NCI-H69 (cell line): ENCODE data around the gene VAPB.
A peak's percentile ranks its signal among the peaks of the same experiment; 100 is the strongest.
"Not testable (repeated sequence)": the region's sequence is repeated elsewhere in the genome, so short reads cannot be mapped to it uniquely, and the experiment has no call there.

Experiments
- DNase-seq: peaks from one replicate; lab custom pipeline; 2025; lab: John Stamatoyannopoulos, UW

Gene VAPB, protein sequence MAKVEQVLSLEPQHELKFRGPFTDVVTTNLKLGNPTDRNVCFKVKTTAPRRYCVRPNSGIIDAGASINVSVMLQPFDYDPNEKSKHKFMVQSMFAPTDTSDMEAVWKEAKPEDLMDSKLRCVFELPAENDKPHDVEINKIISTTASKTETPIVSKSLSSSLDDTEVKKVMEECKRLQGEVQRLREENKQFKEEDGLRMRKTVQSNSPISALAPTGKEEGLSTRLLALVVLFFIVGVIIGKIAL

GRCh38 chr20:58388882-58389323 is at the start of gene VAPB:
TSS of gene VAPB (plus strand) at chr20:58389229. CDS start at chr20:58389460, 231 bp downstream.
- peak; percentile 92 for DNase-seq

GRCh38 chr20:58339741-58340140 is 49.3 kb upstream of the VAPB start:
- DNase-seq, result no peak

- no peak for DNase-seq
Observed at GRCh38 chr20:58340151-58340550, 48.9 kb upstream of the VAPB start.

GRCh38 chr20:58340853-58341252 is 48.2 kb upstream of the VAPB start:
- no peak for DNase-seq

DNA sequence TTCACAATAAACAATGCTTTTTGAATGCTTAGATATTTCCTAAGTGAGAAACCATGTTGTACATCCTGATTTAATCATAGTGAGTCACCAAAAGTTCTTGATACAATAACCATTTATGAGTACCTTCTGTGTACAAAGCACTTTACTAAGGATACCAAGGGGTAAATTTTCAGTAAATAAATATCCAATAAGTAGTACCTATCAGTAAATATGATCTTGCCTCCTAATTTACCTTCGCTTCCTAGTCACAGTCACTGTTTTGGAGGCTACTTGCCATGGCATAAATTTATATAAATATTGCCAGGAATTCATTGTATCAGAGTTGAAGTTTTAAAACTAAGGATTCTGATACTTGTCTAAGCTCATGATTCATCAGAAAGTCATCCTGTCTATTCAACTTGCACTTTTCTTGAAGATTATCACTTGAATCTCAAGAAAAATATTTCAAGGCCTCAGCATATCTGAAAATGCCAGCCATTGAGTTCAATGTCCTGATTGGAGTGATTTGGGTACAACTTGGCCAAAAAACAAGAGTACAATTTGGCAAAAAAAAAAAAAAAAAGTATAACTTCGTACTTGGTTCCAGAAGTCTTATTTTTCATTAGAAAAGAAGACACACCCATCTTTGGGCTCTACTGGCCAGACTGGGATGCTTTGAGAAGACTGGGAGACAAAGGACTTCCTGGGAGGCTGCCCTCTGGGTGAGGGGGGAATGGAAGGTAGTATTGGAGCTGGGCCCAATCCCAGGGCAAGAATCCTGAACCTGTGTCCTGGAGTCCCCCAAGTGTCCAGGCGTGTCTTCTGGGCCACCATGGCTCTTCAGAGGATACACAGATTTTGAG is 46.7 kb upstream of the VAPB start:
- DNase-seq, result no peak

- no peak for DNase-seq
Observed at GRCh38 chr20:58344741-58345140, 44.3 kb upstream of the VAPB start.

GRCh38 chr20:58349570-58349969 is 39.5 kb upstream of the VAPB start:
- DNase-seq, result no peak

DNA sequence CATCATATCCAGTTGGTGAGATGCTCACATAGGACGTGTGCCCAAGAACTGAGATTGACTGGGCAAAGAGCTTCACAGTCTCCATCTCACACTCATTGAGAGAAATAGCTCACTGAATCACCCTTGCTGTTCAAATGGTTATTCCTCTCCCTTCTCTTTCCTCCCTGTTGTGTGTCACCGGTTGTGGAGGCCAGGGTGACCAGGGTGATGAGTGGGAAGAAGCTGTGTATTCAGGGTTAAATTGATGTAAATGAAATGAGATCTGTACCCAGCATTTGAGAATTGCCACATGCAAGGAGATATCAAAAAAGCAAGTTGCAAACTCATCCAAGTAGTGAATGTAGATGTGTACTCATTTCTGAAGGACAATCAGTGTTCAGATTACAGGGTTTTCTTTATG is 36.6 kb upstream of the VAPB start:
- no peak for DNase-seq

GRCh38 chr20:58359441-58359840 is 29.6 kb upstream of the VAPB start:
- DNase-seq, result no peak

GRCh38 chr20:58360936-58361335 is 28.1 kb upstream of the VAPB start:
- no peak for DNase-seq

- peak; percentile 1 for DNase-seq
Observed at GRCh38 chr20:58361481-58362205, 27.4 kb upstream of the VAPB start.

DNA sequence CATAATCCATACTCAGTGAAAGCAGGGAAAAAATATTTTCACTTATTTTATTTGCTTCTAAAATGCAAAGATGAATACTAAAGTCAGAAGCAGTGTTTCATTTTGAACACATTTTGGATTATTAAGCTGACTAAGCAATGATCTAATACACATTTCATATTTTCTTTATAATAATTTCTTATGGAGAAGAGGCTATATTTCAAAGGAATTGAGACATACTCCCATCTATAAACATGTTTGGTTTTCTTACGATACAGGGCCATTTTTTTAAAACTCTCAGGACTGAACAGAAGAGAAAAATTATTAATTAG is 26.9 kb upstream of the VAPB start:
- DNase-seq, result no peak

DNA sequence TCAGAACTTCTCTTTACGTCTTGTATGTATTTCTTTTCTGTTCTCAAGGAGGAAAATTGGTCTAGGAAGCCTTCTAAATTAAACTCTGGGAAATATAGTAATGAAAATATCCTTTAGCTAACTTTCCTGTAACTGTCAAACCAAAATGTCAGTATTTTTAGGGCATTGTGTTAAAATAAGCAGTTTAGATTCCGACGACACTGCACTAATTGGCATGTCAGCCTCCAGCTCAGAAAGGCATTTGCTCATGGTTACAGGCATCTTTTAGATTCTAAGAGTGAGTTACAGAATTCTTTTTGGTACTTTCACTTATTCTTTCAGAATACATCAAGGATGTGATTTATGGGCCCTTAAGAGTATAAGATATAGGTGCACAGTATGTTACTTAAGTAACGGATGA is 26.1 kb upstream of the VAPB start:
- no peak for DNase-seq

DNA sequence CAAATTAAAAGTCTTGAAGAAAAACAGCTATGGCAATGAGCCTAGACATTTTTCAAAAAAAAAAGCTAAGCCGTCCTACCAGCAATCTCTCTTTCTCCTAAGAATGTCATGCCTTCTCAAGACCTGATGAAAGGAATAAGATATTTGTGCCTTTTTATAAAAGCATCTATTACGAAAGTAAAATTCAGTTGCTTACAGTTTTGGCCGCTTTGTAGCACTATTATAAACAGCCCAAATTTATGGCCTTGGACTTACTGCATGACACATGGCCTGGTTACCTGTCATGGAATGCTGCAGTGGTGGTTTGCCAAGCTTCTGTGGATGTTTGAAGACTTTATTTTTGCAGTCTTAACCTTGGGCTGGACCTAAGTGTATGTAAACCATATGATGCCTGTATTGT is 22.2 kb upstream of the VAPB start:
- no peak for DNase-seq

GRCh38 chr20:58372806-58373205 is 16.2 kb upstream of the VAPB start:
- DNase-seq, result peak; percentile 0

DNA sequence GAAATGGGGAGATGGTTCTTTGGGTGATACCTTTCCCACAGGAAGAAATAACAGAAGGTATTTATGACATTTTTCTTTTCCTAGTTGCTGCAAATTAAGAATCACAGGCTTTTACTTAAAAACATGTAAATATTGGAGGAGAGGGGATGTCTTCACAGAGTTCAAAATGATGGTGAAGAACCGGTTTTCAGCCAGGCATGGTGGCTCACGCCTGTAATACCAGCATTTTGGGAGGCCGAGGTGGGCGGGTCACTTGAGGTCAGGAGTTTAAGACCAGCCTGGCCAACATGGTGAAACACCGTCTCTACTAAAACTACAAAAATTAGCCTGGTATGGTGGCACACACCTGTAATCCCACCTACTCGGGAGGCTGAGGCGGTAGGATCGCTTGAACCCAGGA is 15.7 kb upstream of the VAPB start:
- not testable (repeated sequence) for DNase-seq

GRCh38 chr20:58374027-58374850 is 14.8 kb upstream of the VAPB start:
- no peak for DNase-seq

DNA sequence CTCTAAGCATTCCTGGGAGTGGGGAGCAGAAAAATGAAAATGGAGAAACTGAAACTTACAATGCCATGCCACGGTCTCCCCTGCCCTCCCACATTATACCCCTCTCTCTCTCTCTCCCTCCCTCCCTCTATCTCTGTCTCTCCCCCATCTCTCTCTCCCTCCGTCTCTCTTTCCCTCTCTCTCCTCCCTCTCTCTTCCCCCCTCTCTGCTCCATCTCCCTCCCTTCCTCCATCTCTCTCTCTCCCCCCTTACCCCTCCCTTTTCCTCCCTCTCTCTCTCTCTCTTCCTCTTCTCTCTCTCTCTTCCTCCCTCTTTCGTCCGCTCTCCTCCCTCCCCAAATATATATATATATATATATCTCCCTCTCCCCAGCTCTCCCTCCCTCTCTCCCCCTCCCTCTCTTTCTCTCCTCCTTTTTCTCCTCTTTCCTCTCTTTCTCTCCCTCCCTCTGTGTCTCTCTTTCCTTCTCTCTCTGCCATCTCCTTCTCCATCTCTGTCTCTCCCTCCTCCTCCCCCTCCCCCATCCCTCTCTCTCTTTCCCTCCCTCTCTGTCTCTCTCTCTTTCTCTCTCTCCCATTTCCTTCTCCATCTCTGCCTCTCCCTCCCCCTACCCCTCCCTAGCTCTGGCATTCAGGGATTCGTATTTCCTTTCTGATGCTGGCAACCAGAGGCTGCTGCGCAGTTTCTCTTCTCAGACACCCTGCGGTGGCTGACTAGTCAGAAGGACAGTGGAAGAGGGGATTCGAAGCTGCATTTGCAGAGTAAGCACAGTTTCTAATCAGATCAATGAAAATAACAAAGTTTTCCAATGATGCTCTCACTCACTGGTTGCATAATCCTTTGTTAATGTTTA is 13.9 kb upstream of the VAPB start:
- peak; percentile 33 for DNase-seq

GRCh38 chr20:58375759-58376352 is 13.2 kb upstream of the VAPB start:
- DNase-seq, result no peak

GRCh38 chr20:58377017-58377416 is 12.0 kb upstream of the VAPB start:
- DNase-seq, result no peak
